Measurements from ENCODE around the gene NRARP. TPM values are rescaled to one million over a fixed set of nuclear protein-coding genes. Genes with fewer than 3 reads are reported as not detected.
A peak's percentile ranks its signal among the peaks of the same experiment; 100 is the strongest.

NRARP gene
- total and polyA plus RNA-seq, 2 of the 8 experiments (the other 6 are each of a cell fraction or from before 2014, with no cell fraction given) = 32.5 to 37.2 TPM

DNA sequence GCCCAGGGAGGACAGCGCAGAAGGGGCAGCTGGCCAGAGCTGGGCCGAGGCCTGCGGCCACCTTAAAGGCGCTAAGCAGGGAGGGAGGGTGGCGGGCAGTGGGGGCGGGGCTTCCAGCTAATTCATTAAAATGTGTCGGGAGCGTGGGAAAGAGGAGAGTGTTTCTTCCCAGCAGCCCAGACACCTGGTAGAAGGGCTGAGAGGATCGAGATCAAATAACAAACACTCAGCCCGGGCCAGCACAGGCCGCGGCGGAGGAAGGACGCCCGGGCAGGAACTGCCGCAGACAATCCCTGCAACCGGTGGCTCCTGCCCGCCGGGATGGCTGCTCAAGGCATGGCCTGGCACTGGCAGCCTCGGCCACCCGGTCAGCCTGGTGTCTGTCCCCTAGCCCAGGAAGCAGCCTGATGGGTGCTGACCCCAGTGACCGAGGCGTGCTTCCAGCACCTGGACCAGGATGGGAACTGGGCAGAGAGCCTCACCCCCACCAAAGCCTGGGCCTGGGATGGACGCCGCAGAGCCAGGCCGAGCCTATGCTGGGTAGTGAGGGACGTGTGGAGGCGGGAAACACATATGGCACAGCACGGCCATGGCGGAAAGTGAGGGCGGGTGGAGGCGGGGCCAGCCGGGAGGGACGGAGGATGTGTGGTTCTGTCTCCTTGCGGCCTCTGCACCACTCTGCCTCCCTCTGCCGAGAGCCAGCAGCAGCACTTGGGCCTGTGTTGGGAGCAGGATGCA is 3.2 kb upstream of the NRARP start (continued):
- TF ChIP-seq CHD1 (IDR thresholded peaks at IDR 0.05; ENCODE audit: low read depth, low read length) (no peak), CTBP2 (IDR thresholded peaks at IDR 0.05; ENCODE audit: borderline replicate concordance, insufficient read depth, insufficient read length, low read length) (no peak), RFX5 (IDR thresholded peaks at IDR 0.05; ENCODE audit: borderline replicate concordance, low read depth, low read length) (no peak), CHD2 (IDR thresholded peaks at IDR 0.05; ENCODE audit: low read length) (no peak)
- TF ChIP-seq, protein P1, sequence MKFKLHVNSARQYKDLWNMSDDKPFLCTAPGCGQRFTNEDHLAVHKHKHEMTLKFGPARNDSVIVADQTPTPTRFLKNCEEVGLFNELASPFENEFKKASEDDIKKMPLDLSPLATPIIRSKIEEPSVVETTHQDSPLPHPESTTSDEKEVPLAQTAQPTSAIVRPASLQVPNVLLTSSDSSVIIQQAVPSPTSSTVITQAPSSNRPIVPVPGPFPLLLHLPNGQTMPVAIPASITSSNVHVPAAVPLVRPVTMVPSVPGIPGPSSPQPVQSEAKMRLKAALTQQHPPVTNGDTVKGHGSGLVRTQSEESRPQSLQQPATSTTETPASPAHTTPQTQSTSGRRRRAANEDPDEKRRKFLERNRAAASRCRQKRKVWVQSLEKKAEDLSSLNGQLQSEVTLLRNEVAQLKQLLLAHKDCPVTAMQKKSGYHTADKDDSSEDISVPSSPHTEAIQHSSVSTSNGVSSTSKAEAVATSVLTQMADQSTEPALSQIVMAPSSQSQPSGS (IDR thresholded peaks at IDR 0.05; ENCODE audit: low read length) = no peak
- TF ChIP-seq, protein P2, sequence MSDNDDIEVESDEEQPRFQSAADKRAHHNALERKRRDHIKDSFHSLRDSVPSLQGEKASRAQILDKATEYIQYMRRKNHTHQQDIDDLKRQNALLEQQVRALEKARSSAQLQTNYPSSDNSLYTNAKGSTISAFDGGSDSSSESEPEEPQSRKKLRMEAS (IDR thresholded peaks at IDR 0.05) = peak; percentile 61
- TF ChIP-seq, protein P3, sequence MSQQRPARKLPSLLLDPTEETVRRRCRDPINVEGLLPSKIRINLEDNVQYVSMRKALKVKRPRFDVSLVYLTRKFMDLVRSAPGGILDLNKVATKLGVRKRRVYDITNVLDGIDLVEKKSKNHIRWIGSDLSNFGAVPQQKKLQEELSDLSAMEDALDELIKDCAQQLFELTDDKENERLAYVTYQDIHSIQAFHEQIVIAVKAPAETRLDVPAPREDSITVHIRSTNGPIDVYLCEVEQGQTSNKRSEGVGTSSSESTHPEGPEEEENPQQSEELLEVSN (IDR thresholded peaks at IDR 0.05) = peak; percentile 87
- TF ChIP-seq, protein P4, sequence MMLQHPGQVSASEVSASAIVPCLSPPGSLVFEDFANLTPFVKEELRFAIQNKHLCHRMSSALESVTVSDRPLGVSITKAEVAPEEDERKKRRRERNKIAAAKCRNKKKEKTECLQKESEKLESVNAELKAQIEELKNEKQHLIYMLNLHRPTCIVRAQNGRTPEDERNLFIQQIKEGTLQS (IDR thresholded peaks at IDR 0.05; ENCODE audit: insufficient read depth, low read depth, low read length) = no peak
